OCI-LY1 (cell line): ENCODE results near the gene FBXO9.

Experiments used
- H2AFZ ChIP-seq: fragments of 200-600 bp; sonication (generic), shearing (Covaris generic); 2 replicates; pipeline ENCODE4 v1.6.0; 2014; ENCODE audit warnings: antibody characterized with exemption, mild to moderate bottlenecking, low read length
- H3F3A ChIP-seq: fragments of 200-600 bp; sonication (generic), shearing (Covaris generic); 2 replicates; pipeline ENCODE4 v1.6.0; 2014; ENCODE audit warnings: mild to moderate bottlenecking, antibody characterized with exemption, low read length, moderate library complexity; ENCODE audit not compliant: insufficient read depth
- H3K27ac ChIP-seq: fragments of 200-600 bp; sonication (generic); 2 replicates; pipeline ENCODE4 v1.5.1; 2014; ENCODE audit warnings: low read length, mixed run types, mild to moderate bottlenecking, low read depth; ENCODE audit not compliant: poor library complexity, severe bottlenecking
- H3K27me3 ChIP-seq: fragments of 200-600 bp; sonication (generic); 2 replicates; pipeline ENCODE4 v1.6.0; 2014; ENCODE audit warnings: antibody characterized with exemption, mild to moderate bottlenecking, low read length, moderate library complexity; ENCODE audit not compliant: insufficient read depth
- H3K36me3 ChIP-seq: fragments of 200-600 bp; sonication (generic); 2 replicates; pipeline ENCODE4 v1.6.1; 2014; ENCODE audit warnings: mild to moderate bottlenecking, antibody characterized with exemption, low read length, moderate library complexity, mixed read lengths; ENCODE audit not compliant: insufficient read depth
- H3K4me1 ChIP-seq: fragments of 200-600 bp; sonication (generic); 2 replicates; pipeline ENCODE4 v1.5.1; 2014; ENCODE audit warnings: mild to moderate bottlenecking, low read length, moderate library complexity; ENCODE audit not compliant: insufficient read depth, severe bottlenecking
- H3K4me2 ChIP-seq: fragments of 200-600 bp; sonication (generic), shearing (Covaris generic); 2 replicates; pipeline ENCODE4 v1.6.1; 2014; ENCODE audit warnings: low read length
- H3K4me3 ChIP-seq: fragments of 200-600 bp; sonication (generic); 2 replicates; pipeline ENCODE4 v1.5.1; 2014; ENCODE audit warnings: low read length, low read depth, mild to moderate bottlenecking, mixed read lengths; ENCODE audit not compliant: poor library complexity, severe bottlenecking
- H3K79me2 ChIP-seq: fragments of 200-600 bp; shearing (Covaris generic); 2 replicates; pipeline ENCODE4 v1.6.1; 2016; ENCODE audit warnings: mixed run types, low read length, mixed read lengths; ENCODE audit not compliant: insufficient read depth
- H3K9ac ChIP-seq: fragments of 200-600 bp; sonication (generic), shearing (Covaris generic); 2 replicates; pipeline ENCODE4 v1.6.1; 2014; ENCODE audit warnings: mild to moderate bottlenecking, low read length, mixed read lengths
- H3K9me2 ChIP-seq: fragments of 200-600 bp; sonication (generic), shearing (Covaris generic); 2 replicates; pipeline ENCODE4 v1.6.1; 2014; ENCODE audit warnings: low read depth, mild to moderate bottlenecking, low read length, mixed read lengths
- H3K9me3 ChIP-seq: fragments of 200-600 bp; shearing (Covaris generic); 2 replicates; pipeline ENCODE4 v1.6.1; 2014; ENCODE audit warnings: low read length, mixed read lengths
- H4K20me1 ChIP-seq: fragments of 200-600 bp; sonication (generic), shearing (Covaris generic); 2 replicates; pipeline ENCODE4 v1.6.0; 2016; ENCODE audit warnings: mild to moderate bottlenecking, low read length; ENCODE audit not compliant: insufficient read depth
- EZH2 ChIP-seq: fragments of 200-600 bp; sonication (generic), shearing (Covaris generic); IDR thresholded peaks from 2 replicates; pipeline ENCODE4 v1.8.0; 2017; ENCODE audit warnings: borderline replicate concordance, mixed run types, mild to moderate bottlenecking, antibody characterized with exemption, low read length, moderate library complexity, mixed read lengths
- TF ChIP-seq, protein P1 (sequence below): fragments of 200-600 bp; sonication (generic), shearing (Covaris generic); IDR thresholded peaks from 2 replicates; pipeline ENCODE4 v1.5.1; 2017; ENCODE audit warnings: mild to moderate bottlenecking, antibody characterized with exemption, low read length, moderate library complexity, mixed read lengths

Gene FBXO9

DNA sequence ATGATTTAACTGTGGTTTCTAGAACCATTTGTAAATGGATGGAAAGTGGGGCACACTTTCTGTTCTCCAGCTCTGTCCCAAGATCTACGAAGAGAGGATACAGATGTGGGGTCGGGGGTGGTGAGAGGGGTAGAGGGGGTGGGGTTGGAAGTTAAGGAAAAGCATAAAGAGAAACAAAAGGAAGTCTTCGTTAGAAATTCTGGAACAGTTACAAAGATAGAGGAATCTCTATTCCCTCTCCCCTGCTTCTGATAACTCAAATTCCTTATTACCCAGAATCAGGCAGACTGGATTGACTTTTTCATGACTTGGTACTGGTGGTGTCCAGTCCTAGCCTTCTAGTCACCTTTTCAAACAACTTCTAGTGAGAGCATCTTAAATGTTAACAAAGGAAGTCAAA is 78.5 kb downstream of the FBXO9 start:
- H3K4me1 ChIP-seq: no peaks in the 10 kb centered on the region

DNA sequence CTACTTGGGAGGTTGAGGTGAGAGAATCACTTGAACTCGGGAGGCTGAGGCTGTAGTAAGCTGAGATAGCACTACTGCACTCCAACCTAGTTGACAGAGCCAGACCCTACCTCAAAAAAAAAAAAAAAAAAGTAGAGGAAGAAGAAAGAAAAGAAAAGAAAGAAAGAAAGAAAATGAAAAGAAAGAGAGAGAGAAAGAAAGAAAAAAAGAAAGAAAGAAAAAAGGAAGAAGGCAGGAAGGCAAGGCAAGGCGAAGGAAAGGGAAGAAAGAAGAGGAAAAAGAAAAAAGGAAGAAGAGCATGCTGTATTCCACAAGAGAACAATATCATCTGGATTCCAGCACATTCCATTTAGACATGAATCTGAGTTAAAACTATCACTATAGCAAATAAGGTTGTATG is 79.6 kb downstream of the FBXO9 start:
- H2AFZ ChIP-seq: no peak overlapping the region
- no peaks in the 10 kb centered on the region for H3F3A ChIP-seq
- H3K79me2 ChIP-seq: no peaks in the 10 kb centered on the region
- no peak overlapping the region for H3K4me3 ChIP-seq
- no peaks in the 10 kb centered on the region; the same call in 1 of the 2 replicates for H3K27me3 ChIP-seq
- H3K9me2 ChIP-seq: no peaks in the 10 kb centered on the region
- TF ChIP-seq, protein P1, sequence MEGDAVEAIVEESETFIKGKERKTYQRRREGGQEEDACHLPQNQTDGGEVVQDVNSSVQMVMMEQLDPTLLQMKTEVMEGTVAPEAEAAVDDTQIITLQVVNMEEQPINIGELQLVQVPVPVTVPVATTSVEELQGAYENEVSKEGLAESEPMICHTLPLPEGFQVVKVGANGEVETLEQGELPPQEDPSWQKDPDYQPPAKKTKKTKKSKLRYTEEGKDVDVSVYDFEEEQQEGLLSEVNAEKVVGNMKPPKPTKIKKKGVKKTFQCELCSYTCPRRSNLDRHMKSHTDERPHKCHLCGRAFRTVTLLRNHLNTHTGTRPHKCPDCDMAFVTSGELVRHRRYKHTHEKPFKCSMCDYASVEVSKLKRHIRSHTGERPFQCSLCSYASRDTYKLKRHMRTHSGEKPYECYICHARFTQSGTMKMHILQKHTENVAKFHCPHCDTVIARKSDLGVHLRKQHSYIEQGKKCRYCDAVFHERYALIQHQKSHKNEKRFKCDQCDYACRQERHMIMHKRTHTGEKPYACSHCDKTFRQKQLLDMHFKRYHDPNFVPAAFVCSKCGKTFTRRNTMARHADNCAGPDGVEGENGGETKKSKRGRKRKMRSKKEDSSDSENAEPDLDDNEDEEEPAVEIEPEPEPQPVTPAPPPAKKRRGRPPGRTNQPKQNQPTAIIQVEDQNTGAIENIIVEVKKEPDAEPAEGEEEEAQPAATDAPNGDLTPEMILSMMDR: no peak
- no peak for TF ChIP-seq EZH2
- no peaks in the 10 kb centered on the region for H3K9me3 ChIP-seq
- H3K9ac ChIP-seq: no peak overlapping the region
- H3K4me1 ChIP-seq: no peaks in the 10 kb centered on the region
- no peak overlapping the region for H3K27ac ChIP-seq
- no peaks in the 10 kb centered on the region for H3K36me3 ChIP-seq
- H4K20me1 ChIP-seq: no peaks in the 10 kb centered on the region
- no peak overlapping the region for H3K4me2 ChIP-seq

More for the DNA sequence above, 78.5 kb downstream of the FBXO9 start:
- Histone ChIP-seq H3K4me2 (no peak overlapping the region), H3K4me3 (no peak overlapping the region), H2AFZ (no peak overlapping the region), H3K9me3 (no peaks in the 10 kb centered on the region), H3K79me2 (no peaks in the 10 kb centered on the region), H3F3A (no peaks in the 10 kb centered on the region), H3K27ac (no peak overlapping the region), H4K20me1 (no peaks in the 10 kb centered on the region), H3K9ac (no peak overlapping the region), H3K27me3 (no peaks in the 10 kb centered on the region; the same call in 1 of the 2 replicates), H3K9me2 (no peaks in the 10 kb centered on the region), H3K36me3 (no peaks in the 10 kb centered on the region)
- TF ChIP-seq, protein P1: no peak
- no peak for TF ChIP-seq EZH2

DNA sequence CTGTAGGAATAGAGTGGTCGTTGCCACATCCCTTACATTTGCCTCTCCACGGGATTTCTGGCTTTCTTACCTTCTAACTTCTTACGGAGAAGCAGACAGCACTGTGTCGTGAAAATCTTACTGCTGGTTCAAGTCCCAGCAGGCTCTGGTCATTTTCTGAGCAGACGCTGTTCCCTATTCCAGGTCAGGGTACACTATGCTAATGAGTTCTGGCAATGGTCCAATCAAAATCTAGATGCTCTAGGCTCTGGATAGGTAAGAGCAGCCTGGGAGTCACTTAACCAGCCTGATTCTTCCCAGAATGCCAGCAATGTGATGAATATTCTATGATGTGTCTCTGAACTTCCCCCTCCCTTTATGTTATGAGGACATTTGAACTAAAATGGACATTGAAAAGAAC is 83.5 kb downstream of the FBXO9 start, which contains the start of gene GCM1:
TSS of gene GCM1 (minus strand) at position 158 of the 400 bp plus-strand sequence. CDS start 3,209 bp downstream, outside the sequence.
- H3K79me2 ChIP-seq: no peaks in the 10 kb centered on the region
- no peak within 1 kb of the TSS for H3K4me2 ChIP-seq

More for the DNA sequence above, 83.5 kb downstream of the FBXO9 start, which contains the start of gene GCM1:
- H3K9ac ChIP-seq: no peak within 1 kb of the TSS
- no peaks in the 10 kb centered on the region for H4K20me1 ChIP-seq
- no peak for TF ChIP-seq EZH2
- TF ChIP-seq, protein P1: no peak
- H3K36me3 ChIP-seq: no peaks in the 10 kb centered on the region
- H3K27ac ChIP-seq: no peak within 1 kb of the TSS
- H2AFZ ChIP-seq: no peak within 1 kb of the TSS
- H3F3A ChIP-seq: no peaks in the 10 kb centered on the region
- H3K27me3 ChIP-seq: no peaks in the 10 kb centered on the region
- H3K9me3 ChIP-seq: no peaks in the 10 kb centered on the region
- no peaks in the 10 kb centered on the region for H3K4me1 ChIP-seq
- H3K9me2 ChIP-seq: no peaks in the 10 kb centered on the region
- H3K4me3 ChIP-seq: no peak within 1 kb of the TSS
